Common myeloid progenitor, CD34-positive (primary cell): ENCODE measurements around the gene RNF19B. TPM values are rescaled to one million over a fixed set of nuclear protein-coding genes. Genes with fewer than 3 reads are reported as not detected.

ENCODE experiments used
- CTCF ChIA-PET: fragments of 350-600 bp; sonication (Branson Sonifier 250); formaldehyde crosslinking; loops from one replicate; lab custom pipeline; 2021; ENCODE audit warnings: antibody characterized with exemption; lab: Charles Lee
- POLR2A ChIA-PET: fragments of 350-600 bp; sonication (Branson Sonifier 250); formaldehyde crosslinking; loops from one replicate; lab custom pipeline; 2021; ENCODE audit warnings: antibody characterized with exemption; lab: Charles Lee
- DNase-seq, 3 donors: peaks; one replicate each; pipeline versions ENCODE4 v3.0.0 to v3.0.0-alpha.2; 2013
- H3K27ac ChIP-seq, 2 experiments: 1 replicate in 1 of 2; 2 replicates in 1 of 2; pipeline ENCODE4 v1.7.0; 2013; ENCODE audit warnings: inconsistent platforms in 2 of 2, low read length in 2 of 2, mild to moderate bottlenecking in 2 of 2, low read depth in 1 of 2, moderate library complexity in 1 of 2; ENCODE audit not compliant: severe bottlenecking in 2 of 2, insufficient read depth in 1 of 2, poor library complexity in 1 of 2
- H3K27me3 ChIP-seq, 5 experiments: replicated peaks in 2 of 5; 1 replicate in 3 of 5; 2 replicates in 2 of 5; pipeline versions ENCODE4 v1.6.1 to v1.7.0; 2013; ENCODE audit warnings: low read length in 4 of 5, mild to moderate bottlenecking in 2 of 5, moderate library complexity in 2 of 5, inconsistent platforms in 1 of 5; ENCODE audit not compliant: insufficient read depth in 5 of 5, control insufficient read depth in 4 of 5
- H3K36me3 ChIP-seq, 4 experiments: 1 replicate in 2 of 4; 2 replicates in 2 of 4; pipeline versions ENCODE4 v1.6.1 to v1.7.0; 2013; ENCODE audit warnings: low read length in 3 of 4, control low read depth in 1 of 4, mild to moderate bottlenecking in 1 of 4; ENCODE audit not compliant: control insufficient read depth in 4 of 4, insufficient read depth in 4 of 4
- H3K4me1 ChIP-seq, 4 experiments: 1 replicate in 3 of 4; 2 replicates in 1 of 4; pipeline versions ENCODE4 v1.6.1 to v1.7.1; 2013; ENCODE audit warnings: low read length in 3 of 4, mild to moderate bottlenecking in 3 of 4, control low read depth in 1 of 4, inconsistent platforms in 1 of 4, moderate library complexity in 1 of 4; ENCODE audit not compliant: control insufficient read depth in 4 of 4, insufficient read depth in 4 of 4; ENCODE audit errors: control extremely low read depth in 1 of 4
- H3K4me3 ChIP-seq, 7 experiments: 1 replicate in 4 of 7; 2 replicates in 3 of 7; pipeline versions ENCODE4 v1.5.1 to v1.7.0; 2013; ENCODE audit warnings: mild to moderate bottlenecking in 7 of 7, low read length in 6 of 7, moderate library complexity in 6 of 7, inconsistent platforms in 2 of 7, low read depth in 2 of 7, control low read depth in 1 of 7; ENCODE audit not compliant: insufficient read depth in 4 of 7, control insufficient read depth in 1 of 7; ENCODE audit errors: extremely low read depth in 1 of 7
- H3K9me3 ChIP-seq, 5 experiments: 1 replicate in 4 of 5; 2 replicates in 1 of 5; pipeline versions ENCODE4 v1.6.1 to v1.7.1; 2013; ENCODE audit warnings: low read length in 4 of 5, mild to moderate bottlenecking in 2 of 5, inconsistent platforms in 1 of 5, low read depth in 1 of 5, moderate library complexity in 1 of 5; ENCODE audit not compliant: control insufficient read depth in 4 of 5, insufficient read depth in 2 of 5; ENCODE audit errors: control extremely low read depth in 1 of 5
- WGBS: methylation state at CpG from one replicate; pipeline ENCODE4 v1.1.5; 2013; ENCODE audit not compliant: insufficient coverage; 5-methylcytosine and 5-hydroxymethylcytosine counted together
- polyA plus RNA-seq: library from polyadenylated mRNA; unstranded; fragments of 120-200 nt; gene quantifications from one replicate; pipeline ENCODE4 v1.2.1, GENCODE V29; 2013

The RNF19B gene
- polyA plus RNA-seq = 18.8 TPM

- Histone ChIP-seq H3K4me1 (peaks cover 7 to 30% (median 24%) of the 10 kb centered on the region in 4 experiments), H3K9me3 (no peaks in the 10 kb centered on the region), H3K36me3 (no peaks in the 10 kb centered on the region), H3K4me3 (peak within 1 kb of the TSS; percentile 59 to 89 (median 79)), H3K27ac (peak within 1 kb of the TSS in 1 of 2 experiments; percentile 73), H3K27me3 (no peaks in the 10 kb centered on the region)
- ChIA-PET CTCF (interaction anchor here (0.9 to 2.2 kb wide), 6 partner anchors 11 to 42 kb away, joined by 3 to 11 read pairs (median 4); no protein-coding TSS in a partner anchor), POLR2A (interaction anchor here (0.9 to 3.6 kb wide), 9 partner anchors 10 to 44 kb away, joined by 3 to 28 read pairs (median 5); no protein-coding TSS in a partner anchor)
- WGBS = 0% methylated on average over 73 of the region's 83 CpGs
- peak; percentile 94 to 97 (median 96) for DNase-seq
Observed at GRCh38 chr1:32964461-32965250, at the start of gene RNF19B. TSS of gene RNF19B (minus strand) at chr1:32964809. CDS start at chr1:32964685, 124 bp downstream.

GRCh38 chr1:33013791-33014190 is 49.2 kb upstream of the RNF19B start:
- H3K9me3 ChIP-seq = no peaks in the 10 kb centered on the region
- no peaks in the 10 kb centered on the region for H3K4me1 ChIP-seq
- no peak overlapping the region for H3K4me3 ChIP-seq
- no peak overlapping the region for H3K27ac ChIP-seq
- ChIA-PET CTCF (interaction anchor here (1.1 to 2.4 kb wide), 5 partner anchors 9 to 44 kb away, joined by 3 to 11 read pairs (median 3); no protein-coding TSS in a partner anchor), POLR2A (no interaction called here)
- H3K36me3 ChIP-seq = peaks cover 33 to 78% (median 66%) of the 10 kb centered on the region in 4 experiments
- H3K27me3 ChIP-seq = no peaks in the 10 kb centered on the region
- DNase-seq = no peak
- 100% methylated on average over 1 of the region's 1 CpG for WGBS

- 94% methylated on average over 2 of the region's 3 CpGs for WGBS
- no peak for DNase-seq
- Histone ChIP-seq H3K27me3 (no peaks in the 10 kb centered on the region), H3K9me3 (no peaks in the 10 kb centered on the region), H3K27ac (no peak overlapping the region), H3K36me3 (peaks cover 34 to 78% (median 63%) of the 10 kb centered on the region in 4 experiments), H3K4me3 (no peak overlapping the region), H3K4me1 (no peaks in the 10 kb centered on the region)
- POLR2A ChIA-PET = no interaction called here
- CTCF ChIA-PET = interaction anchor here (1.2 to 7.6 kb wide), 2 partner anchors 50 to 75 kb away, joined by 3 to 200 read pairs; no protein-coding TSS in a partner anchor
Observed at GRCh38 chr1:33012165-33012564, 47.6 kb upstream of the RNF19B start.

GRCh38 chr1:33010932-33011731 is 46.5 kb upstream of the RNF19B start:
- Histone ChIP-seq H3K4me1 (no peaks in the 10 kb centered on the region), H3K4me3 (no peak overlapping the region), H3K27me3 (no peaks in the 10 kb centered on the region), H3K9me3 (no peaks in the 10 kb centered on the region), H3K27ac (no peak overlapping the region), H3K36me3 (peaks cover 34 to 79% (median 62%) of the 10 kb centered on the region in 4 experiments)
- ChIA-PET CTCF (interaction anchor here (7.6 kb wide), 1 partner anchor 74 kb away, joined by 200 read pairs; no protein-coding TSS in a partner anchor), POLR2A (no interaction called here)
- WGBS = 100% methylated on average over 3 of the region's 5 CpGs
- no peak for DNase-seq

- ChIA-PET CTCF (interaction anchor here (0.9 to 7.6 kb wide), 8 partner anchors 9 to 117 kb away, joined by 3 to 200 read pairs (median 4); no protein-coding TSS in a partner anchor), POLR2A (no interaction called here)
- DNase-seq = no peak
- Histone ChIP-seq H3K27me3 (no peaks in the 10 kb centered on the region), H3K27ac (no peak overlapping the region), H3K4me1 (no peaks in the 10 kb centered on the region), H3K36me3 (peaks cover 29 to 75% (median 56%) of the 10 kb centered on the region in 4 experiments), H3K4me3 (no peak overlapping the region), H3K9me3 (no peaks in the 10 kb centered on the region)
- no CpG with 5 or more reads among the region's 1 CpG for WGBS
Observed at GRCh38 chr1:33009561-33009960, 45.0 kb upstream of the RNF19B start.

- H3K4me3 ChIP-seq = no peak overlapping the region
- CTCF ChIA-PET = interaction anchor here (0.8 to 7.6 kb wide), 12 partner anchors 12 to 112 kb away, joined by 3 to 200 read pairs (median 4); no protein-coding TSS in a partner anchor
- H3K4me1 ChIP-seq = no peaks in the 10 kb centered on the region
- H3K27ac ChIP-seq = no peak overlapping the region
- no peak for DNase-seq
- WGBS = 92% methylated on average over 13 of the region's 13 CpGs
- H3K9me3 ChIP-seq = no peaks in the 10 kb centered on the region
- H3K27me3 ChIP-seq = no peaks in the 10 kb centered on the region
- peaks cover 21 to 62% (median 45%) of the 10 kb centered on the region in 4 experiments for H3K36me3 ChIP-seq
- POLR2A ChIA-PET = interaction anchor here (0.6 to 1.1 kb wide), 2 partner anchors 40 to 44 kb away, joined by 3 to 4 read pairs; partner anchors contain the start of gene RNF19B
Observed at GRCh38 chr1:33008051-33008914, 43.7 kb upstream of the RNF19B start.
